GM19452 (cell line): ENCODE measurements around the gene PCDHGA4.
"Not testable (repeated sequence)": the region's sequence is repeated elsewhere in the genome, so short reads cannot be mapped to it uniquely, and the experiment has no call there.

Experiments
- ATAC-seq: cut with Tn5 transposase; IDR thresholded peaks from one replicate; pipeline ENCODE4 v1.9.1; 2021; ENCODE audit not compliant: unreplicated experiment

The PCDHGA4 gene

GRCh38 chr5:141346017-141346416 is 8.8 kb upstream of the PCDHGA4 start:
- ATAC-seq = not testable (repeated sequence)

- ATAC-seq = no peak
Observed at GRCh38 chr5:141349917-141350619, 4.8 kb upstream of the PCDHGA4 start, which contains the start of gene PCDHGB1. TSS of gene PCDHGB1 (plus strand) at chr5:141350099. CDS start at chr5:141350261, 162 bp downstream.

- ATAC-seq = no peak
Observed at GRCh38 chr5:141351591-141351990, 3.2 kb upstream of the PCDHGA4 start.

DNA sequence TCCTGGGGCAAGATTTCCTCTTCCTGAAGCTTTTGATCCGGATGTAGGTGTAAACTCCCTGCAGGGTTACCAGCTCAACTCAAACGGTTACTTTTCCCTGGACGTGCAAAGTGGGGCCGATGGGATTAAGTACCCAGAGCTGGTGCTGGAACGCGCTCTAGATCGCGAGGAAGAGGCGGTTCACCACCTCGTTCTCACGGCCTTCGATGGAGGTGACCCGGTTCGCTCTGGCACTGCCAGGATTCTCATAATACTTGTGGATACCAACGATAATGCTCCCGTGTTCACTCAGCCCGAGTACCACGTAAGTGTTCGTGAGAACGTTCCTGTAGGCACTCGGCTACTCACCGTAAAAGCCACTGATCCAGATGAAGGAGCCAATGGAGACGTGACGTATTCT is 820 bp downstream of the PCDHGA4 start:
- ATAC-seq = no peak

- no peak for ATAC-seq
Observed at GRCh38 chr5:141356133-141356532, 1.3 kb downstream of the PCDHGA4 start.

DNA sequence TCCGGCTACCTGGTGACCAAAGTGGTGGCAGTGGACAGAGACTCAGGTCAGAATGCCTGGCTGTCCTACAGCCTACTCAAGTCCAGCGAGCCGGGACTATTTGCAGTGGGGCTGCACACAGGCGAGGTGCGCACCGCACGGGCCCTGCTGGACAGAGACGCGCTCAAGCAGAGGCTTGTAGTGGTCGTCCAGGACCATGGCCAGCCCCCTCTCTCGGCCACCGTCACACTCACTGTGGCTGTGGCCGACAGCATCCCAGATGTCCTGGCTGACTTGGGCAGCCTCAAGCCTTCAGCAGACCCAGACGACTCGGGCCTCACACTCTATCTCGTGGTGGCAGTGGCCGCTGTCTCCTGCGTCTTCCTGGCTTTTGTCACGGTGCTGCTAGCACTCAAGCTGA is 2.1 kb downstream of the PCDHGA4 start:
- ATAC-seq = no peak

- ATAC-seq = peak; percentile 70
Observed at GRCh38 chr5:141359790-141360426, 5.1 kb downstream of the PCDHGA4 start, which contains the start of gene PCDHGB2. TSS of gene PCDHGB2 (plus strand) at chr5:141359994. CDS start at chr5:141360136, 142 bp downstream.

- ATAC-seq = no peak
Observed at GRCh38 chr5:141360685-141361084, 5.9 kb downstream of the PCDHGA4 start.

- no peak for ATAC-seq
Observed at GRCh38 chr5:141362719-141363118, 7.9 kb downstream of the PCDHGA4 start.

GRCh38 chr5:141363952-141364660 is 9.3 kb downstream of the PCDHGA4 start, which contains the start of gene PCDHGA5:
TSS of gene PCDHGA5 (plus strand) at chr5:141364162. CDS start at chr5:141364331, 169 bp downstream.
- ATAC-seq = no peak

- ATAC-seq = no peak
Observed at GRCh38 chr5:141366016-141366896, 11.4 kb downstream of the PCDHGA4 start.

GRCh38 chr5:141369994-141370848 is 15.4 kb downstream of the PCDHGA4 start, which contains the start of gene PCDHGB3:
TSS of gene PCDHGB3 (plus strand) at chr5:141370242. CDS start at chr5:141370395, 153 bp downstream.
- peak; percentile 75 for ATAC-seq

DNA sequence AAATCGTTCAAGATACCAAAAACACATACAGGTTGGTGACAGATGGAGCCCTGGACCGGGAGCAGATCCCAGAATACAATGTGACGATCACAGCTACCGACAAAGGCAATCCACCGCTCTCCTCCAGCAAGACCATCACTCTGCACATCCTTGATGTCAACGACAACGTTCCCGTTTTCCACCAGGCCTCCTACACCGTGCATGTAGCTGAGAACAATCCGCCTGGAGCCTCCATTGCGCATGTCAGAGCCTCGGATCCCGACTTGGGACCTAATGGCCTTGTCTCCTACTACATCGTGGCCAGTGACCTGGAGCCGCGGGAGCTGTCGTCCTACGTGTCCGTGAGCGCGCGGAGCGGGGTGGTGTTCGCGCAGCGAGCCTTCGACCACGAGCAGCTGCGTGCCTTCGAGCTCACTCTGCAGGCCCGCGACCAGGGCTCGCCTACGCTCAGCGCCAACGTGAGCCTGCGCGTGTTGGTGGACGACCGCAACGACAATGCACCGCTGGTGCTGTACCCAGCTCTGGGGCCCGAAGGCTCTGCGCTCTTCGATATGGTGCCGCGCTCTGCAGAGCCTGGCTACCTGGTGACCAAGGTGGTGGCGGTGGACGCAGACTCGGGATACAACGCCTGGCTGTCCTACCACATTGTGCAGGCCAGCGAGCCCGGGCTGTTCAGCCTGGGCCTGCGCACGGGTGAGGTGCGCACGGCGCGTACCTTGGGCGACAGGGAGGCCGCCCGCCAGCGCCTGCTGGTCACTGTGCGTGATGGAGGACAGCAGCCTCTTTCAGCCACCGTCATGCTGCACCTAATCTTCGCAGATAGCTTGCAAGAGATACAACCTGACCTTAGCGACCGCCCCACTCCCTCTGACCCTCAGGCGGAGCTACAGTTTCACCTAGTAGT is 17.0 kb downstream of the PCDHGA4 start:
- ATAC-seq = no peak

DNA sequence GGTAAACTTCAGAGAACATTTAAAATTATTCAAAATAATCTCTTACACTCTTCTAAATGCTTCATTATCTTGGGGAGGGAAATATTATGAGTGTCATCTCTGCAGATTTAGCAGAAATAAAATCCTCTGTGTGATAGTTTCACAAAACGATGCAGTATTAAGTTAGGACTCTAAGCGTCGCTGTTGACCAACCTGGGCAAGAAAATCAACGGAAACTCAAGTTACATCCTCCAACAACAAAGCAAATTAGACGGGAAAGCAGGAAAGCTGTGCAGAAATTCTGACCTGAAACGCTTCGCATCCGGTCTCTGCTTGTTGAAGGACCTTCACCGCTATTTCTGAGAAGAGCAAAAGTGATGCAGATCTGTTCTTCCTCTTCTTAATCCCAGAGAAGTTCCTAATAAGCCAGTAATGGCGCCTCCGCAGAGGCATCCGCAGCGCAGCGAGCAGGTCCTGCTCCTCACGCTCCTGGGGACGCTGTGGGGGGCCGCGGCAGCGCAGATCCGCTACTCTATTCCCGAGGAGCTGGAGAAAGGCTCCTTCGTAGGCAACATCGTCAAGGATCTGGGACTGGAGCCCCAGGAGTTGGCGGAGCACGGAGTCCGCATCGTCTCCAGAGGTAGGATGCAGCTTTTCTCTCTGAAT is 19.0 kb downstream of the PCDHGA4 start, which contains the start of gene PCDHGA6:
PCDHGA6 (plus strand) TSS at position 219 of the 645 bp plus-strand sequence; CDS start at position 412, 193 bp downstream.
- no peak for ATAC-seq

DNA sequence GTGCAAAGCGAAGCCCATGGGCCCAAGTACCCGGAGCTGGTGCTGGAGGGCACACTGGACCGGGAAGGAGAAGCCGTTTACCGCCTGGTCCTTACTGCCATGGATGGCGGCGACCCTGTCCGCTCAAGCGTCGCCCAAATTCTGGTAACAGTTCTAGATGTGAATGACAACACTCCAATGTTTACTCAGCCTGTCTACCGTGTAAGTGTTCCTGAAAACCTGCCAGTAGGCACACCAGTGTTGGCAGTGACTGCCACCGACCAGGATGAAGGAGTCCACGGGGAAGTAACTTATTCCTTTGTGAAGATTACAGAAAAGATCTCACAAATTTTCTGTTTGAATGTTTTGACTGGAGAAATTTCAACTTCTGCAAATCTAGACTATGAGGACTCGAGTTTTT is 19.8 kb downstream of the PCDHGA4 start:
- ATAC-seq = no peak

DNA sequence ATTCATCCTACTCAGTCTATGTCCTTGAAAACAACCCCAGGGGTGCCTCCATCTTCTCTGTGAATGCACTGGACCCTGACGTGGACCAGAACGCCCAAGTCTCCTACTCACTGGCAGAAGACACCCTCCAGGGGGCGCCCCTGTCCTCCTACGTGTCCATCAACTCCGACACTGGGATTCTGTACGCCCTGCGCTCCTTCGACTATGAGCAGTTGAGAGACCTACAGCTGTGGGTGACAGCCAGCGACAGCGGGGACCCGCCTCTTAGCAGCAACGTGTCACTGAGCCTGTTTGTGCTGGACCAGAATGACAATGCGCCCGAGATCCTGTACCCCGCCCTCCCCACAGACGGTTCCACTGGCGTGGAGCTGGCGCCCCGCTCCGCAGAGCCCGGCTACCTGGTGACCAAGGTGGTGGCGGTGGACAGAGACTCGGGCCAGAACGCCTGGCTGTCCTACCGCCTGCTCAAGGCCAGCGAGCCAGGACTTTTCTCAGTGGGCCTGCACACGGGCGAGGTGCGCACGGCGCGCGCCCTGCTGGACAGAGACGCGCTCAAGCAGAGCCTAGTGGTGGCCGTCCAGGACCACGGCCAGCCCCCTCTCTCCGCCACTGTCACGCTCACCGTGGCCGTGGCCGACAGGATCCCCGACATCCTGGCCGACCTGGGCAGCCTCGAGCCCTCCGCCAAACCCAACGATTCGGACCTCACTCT is 20.8 kb downstream of the PCDHGA4 start:
- ATAC-seq = not testable (repeated sequence)
